ENCODE measurements around the gene VARS2.
"Not testable (repeated sequence)": the region's sequence is repeated elsewhere in the genome, so short reads cannot be mapped to it uniquely, and the experiment has no call there.

The VARS2 gene

DNA sequence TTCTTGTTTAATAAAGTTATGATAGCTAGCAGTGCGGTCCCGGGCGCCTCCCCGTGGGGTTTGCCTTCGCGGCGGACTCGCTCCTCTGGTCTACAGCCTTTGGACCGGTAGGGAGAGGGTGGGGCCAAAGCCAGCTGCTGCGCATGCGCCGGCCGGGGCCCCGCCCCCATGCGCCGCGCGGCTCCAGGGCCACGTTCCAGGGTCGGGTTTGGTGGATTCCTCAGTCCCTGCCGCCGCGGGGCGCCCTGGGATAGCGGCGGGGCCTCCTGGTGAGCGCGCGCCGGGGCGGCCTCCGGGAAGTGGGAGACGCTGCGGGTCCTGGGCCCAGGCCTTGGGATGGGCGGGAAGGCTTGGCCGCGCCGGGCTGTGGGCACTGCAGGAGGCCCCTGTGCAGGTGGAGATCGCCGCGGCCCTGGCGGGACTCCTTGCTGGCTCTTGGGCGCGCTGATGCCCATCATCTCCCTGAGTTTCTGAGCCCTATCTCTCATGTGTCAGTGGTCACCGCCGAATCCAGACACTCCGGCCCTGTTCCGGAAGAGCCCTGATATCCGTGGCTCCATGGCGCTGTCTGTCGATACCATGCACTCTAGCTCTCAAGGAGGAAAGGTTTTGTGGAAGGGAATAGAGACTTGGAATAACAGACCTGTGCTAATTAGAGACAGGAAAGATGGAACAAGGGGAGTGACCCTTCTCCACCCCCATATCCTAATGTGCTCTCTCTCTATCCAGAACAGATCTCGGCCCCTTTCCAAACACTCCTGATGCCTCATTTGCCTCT lies at the start of gene VARS2:
Gene VARS2, plus strand, starts transcription at position 163 of the 778 bp plus-strand sequence. Its CDS starts 599 bp downstream, at position 762.
- DNase-seq, result peak; percentile 37

DNA sequence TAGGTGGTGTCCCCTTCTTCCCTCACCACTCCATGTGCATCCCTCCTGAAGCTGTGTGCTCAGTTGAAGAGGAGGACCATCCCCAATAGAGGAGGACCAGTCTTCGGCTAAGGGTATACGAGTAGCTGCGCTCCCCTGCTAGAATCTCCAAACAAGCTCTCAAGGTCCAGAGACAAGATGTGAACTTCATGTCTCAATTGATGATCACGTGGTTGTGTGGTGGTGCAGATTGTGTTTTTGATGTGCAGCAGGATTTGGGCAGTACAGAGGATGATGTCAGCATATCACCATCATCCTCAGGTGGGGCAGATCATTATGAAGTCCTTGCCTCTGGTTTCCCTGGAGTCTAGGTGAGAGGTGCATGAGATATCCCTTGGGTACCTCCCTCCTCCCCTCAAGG lies 49.7 kb upstream of the VARS2 start:
- DNase-seq, result no peak

DNA sequence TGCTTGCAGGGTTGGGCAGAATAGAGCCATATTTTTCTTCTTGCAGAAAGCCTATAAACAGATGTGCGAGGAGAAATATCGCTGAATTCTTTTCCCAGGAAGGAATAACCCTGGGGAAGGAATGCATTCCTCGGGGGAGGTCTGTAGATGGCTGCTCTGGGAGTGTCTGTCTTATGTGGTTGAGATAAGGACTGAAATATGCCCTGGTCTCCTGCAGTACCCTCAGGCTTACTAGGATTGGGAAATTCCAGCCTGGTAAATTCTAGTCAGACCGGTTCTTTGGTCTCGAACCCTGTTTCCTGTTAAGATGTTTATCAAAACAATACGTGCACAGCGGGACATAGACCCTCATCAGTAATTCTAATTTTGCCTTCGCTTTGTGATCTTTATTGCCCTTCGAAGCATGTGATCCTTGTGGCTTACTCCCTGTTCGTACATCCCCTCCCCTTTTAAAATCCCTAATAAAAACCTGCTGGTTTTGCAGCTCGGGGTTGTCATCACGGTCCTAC lies 44.7 kb upstream of the VARS2 start:
- DNase-seq, result not testable (repeated sequence)

DNA sequence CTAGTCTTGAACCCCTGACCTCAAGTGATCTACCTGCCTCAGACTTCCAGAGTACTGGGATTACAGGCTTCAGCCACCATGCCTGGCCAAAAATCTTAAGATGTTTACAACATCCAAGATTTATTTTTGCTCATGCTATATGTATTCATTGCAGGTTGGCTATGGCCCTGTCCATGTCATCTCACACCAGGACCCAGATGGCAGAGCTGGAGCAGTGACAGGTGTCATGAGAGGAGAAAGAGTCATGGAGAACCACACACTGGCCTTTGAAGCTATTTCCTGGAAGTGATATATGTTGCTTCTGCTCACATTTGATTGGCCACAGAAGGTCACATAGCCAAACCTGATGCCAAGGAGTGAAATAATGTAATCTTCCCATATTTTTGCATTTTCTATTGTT lies 43.5 kb upstream of the VARS2 start:
- no peak for DNase-seq

DNA sequence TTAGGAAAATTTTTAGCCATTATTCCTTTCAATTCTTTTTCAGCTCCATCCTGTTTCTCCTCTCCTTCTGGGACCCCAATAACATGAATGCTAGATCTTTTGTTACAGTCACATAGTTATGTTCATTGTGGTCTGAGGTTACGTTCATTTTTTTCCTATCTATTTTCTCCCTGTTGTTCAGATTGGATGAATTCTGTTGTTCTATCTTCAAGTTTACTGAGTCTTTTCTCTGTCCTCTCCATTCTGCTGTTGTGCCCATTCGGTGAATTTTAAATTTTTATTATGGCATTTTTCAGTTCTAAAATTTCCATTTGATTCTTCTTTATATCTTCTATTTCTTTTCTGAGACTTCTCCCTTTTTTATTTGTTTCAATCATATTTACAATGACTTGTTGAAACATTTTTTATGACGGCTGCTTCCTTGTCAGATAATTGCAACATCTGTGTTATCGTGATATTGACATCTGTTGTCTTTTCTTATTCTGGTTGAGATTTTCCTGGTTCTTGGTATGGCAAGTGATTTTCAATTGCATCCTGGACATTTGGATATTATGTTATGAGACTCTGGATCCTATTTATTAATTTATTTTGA lies 42.4 kb upstream of the VARS2 start:
- no peak for DNase-seq

DNA sequence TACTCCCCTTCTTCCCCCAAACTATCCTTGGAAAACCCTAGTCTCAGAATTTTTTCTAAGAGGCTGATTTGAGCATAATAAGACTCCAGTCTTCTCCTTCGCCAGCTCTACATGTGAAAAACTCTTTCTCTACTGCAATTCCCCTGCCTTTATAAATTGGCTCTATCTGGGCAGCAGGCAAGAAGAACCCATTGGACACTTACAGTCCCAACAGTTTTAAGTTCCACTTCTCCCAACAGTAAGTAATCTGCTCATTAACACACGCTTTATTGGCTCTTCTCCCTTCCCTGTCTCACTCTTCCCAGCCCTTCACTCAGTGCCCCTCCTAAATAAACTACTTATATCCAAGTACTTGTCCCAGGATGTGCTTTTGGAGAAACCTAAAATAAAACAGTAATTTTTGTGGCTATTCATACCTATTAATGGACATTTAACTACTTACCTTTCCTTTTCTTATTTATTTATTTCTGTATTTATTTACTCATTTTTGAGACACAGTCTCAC lies 40.8 kb upstream of the VARS2 start:
- DNase-seq, result no peak

DNA sequence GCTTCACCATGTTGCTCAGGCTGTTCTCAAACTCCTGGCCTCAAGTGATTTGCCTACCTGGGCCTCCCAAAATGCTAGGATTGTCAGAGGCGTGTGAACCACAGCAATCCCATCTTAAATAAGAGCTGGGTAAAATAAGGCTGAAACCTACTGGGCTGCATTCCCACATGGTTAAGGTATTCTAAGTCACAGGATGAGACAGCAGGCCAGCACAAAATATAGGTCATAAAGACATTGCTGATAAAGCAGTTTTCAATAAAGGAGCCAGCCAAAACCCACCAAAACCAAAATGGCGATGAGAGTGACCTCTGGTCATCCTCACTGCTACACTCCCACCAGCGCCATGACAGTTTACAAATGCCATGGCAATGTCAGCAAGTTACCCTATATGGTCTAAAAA lies 40.2 kb upstream of the VARS2 start:
- DNase-seq, result not testable (repeated sequence)

DNA sequence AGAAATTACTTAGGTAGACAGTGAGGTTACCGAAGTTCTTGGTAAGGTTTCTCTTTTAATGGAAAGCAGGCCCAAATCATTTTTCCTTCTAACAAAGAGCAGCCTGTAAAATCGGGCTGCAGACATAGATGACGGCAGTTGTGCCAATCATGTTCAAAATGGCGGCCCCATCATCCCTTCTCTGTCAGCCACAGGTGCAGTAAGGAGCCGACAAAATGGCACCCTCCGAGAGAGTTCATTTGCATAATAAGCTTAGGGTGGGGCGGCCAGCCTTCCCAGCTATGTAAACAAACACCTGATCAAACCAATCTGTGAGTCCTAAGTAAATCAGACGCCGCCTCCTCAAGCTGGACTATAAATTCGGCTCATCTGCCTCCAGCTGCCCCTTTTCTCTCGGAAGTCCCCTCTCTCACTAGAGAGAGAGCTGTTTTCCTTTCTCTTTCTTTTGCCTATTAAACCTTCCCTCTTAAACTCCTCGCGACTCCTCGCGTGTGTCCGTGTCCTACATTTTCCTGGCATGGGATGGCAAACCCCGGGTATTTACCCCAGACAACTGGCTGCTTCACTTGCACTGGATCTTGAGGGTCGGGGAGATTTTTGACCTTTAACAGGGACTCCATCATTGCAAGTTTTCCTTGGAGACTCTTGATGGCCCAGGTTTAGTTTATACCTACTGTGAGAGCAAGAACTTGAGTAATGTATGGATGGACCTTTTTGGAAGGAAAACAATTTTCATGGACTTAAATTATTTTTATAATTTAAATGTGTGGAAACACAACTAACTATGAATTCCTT lies 38.6 kb upstream of the VARS2 start:
- DNase-seq, result no peak

DNA sequence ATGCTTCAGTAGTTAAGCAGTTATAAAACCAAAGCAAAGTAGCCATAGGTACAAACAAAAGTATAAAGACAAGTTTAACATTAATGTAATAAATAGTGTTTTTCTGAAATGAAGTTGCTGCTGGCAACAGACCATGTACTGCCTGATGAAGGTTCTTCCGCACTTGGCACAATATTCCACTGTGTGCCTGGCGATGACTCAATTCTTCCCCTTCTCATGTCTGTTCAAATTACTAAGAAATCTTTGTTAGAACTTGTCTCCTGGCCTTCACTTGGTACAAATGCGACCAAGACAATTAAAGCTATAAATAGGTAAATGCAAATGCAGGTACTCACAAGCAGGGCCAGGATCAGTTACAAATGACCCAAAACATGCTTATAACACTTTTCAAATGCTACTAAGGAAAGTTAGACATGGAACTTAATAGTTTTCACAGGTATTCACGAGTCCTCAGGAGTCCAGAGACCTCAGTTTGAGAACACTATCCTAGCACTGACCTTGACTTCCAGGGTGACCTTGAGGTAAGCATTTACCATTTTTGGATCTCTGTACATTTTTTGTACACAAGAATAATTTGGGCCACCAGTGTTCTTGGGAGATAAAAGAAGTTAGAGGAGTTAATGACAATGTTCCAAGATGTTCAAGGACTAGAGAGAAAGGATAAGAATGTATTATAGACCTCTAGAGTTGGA lies 37.9 kb upstream of the VARS2 start:
- no peak for DNase-seq

DNA sequence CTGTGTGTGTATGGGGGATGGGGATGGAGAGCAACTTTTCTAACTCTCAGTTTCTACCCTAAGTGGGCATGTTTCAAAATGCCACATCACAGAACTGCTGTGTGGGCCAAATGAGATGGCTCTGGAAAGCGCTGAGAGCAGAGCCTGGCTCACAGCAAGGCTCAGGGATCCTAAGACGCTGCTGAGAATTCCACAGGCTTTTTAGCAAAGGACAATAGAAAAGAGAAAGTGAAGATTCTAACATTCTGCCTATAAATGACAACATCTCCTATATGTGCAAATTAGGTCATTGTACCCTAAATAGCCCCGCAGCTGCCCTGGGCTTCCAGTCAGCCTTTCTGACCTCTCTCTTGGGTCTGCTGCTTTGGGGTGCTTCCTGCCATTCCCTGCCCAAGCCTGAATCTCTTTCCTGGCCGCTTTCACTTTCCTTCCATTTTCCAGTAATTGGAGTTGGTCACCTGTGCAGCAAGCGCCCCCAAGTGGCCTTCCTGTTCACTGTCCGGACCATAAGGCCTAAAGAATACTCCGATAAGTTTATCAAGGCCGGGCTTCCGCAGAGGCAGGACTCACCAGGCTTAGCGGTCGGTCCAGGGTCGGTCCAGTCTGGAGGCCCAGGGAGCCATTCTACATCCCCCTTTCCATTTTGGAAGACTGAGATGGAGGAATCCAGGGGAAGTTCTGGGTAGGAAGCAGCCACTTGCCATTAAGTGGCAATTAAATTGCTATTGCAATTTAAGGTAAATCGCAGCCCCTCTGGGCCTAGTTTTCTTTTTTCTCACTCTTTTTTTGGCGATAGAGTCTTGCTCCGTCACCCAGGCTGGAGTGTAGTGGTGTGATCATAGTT lies 36.4 kb upstream of the VARS2 start:
- DNase-seq, result peak; percentile 21

DNA sequence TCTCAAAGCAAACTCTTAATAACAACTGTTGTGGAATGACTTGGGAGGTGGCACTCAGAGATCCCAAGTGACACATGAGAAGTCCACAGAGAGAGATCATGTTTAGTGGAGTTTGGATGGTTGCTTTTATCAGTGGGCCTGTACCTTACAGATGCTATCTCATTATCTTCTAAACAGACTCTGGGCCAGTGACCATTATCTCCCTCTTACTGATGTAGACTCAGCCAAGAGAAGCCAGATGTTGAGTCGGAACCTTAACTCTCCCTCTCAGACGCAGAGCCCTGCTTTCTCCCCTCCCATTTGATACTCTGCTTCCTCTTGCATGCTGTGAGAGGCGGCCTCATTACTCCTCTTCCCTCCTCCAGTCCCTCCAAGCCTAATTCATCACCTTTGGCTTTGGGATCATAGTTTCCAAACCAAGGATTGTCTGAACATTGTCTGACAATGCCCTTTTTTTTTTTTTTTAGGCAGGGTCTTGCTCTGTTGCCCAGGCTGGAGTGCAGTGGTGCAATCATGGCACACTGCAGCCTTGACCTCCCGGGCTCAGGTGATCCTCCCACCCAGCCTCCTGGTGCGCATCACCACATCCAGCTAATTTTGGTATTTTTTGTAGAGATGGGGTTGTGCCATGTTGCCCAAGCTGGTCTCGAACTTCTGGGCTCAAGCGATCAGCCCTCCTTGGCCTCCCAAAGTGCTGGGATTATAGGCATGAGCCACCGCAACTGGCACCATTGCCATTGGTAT lies 34.2 kb upstream of the VARS2 start:
- DNase-seq, result no peak

DNA sequence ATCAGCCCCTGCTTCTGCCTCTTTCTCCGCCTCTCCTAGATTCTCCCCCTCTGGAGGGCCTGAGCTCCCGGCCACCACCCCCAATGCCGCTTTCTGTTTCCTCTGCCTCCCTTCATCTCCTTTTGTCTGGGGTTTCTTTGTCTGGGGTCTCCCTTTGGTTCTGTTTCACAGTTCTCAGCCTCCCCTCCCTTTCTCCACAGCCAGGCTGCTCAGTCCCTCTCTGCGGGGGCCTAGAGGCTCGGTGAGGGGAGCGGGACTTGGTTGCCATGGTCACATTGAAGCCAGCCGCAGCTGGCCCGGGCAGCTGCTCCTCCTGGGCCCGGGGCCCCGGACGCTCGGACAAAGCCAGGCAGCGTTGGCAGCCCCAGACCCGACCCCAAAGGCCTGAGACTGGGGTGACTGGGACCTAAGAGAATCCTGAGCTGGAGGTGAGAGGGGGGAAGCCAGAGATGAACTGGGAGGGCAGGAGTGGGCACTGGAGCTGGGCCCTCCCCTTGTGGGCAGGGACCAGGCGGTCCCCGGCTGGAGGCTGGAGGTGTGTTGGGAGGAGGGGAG lies 33.3 kb upstream of the VARS2 start:
- DNase-seq, result no peak

DNA sequence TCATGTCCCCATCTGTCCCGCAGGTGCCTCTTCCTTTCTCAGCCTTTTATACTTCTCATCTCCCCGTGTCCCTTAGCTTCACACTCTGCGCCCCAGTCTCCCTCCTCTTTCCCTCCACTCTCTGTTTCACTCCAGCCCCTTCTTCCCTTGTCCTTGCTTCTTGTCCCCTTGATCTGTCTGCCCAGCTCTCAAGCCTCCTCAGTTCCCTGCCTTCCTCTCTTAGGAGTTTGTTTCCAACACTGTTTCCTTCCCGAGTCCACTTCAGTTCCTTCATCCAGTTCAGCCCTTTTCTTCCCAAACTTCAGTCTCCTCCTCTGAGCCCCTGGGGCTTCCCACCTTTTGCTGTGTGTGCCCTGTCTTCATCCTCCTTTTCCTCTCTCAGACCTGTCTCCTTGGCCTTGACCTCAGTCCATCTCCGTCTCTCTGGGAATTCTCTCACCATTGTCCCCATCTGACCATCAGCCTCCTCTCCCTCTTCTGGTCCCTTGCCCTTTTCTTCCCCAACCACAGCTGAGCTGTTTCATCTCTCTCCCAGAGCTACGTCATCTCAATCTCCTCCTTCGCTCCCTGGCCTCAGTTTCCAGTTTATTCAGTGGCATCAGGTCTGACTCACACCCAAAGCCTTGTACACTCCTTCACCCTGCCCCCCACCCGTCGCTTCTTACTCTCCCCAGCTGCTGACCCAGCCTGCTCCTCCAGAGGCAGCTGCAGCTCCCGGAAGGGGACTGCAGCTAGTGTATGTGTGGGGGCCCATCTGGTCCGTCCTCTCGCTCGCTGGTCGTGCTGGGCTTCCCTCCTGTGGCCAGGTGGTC lies 32.4 kb upstream of the VARS2 start:
- no peak for DNase-seq

DNA sequence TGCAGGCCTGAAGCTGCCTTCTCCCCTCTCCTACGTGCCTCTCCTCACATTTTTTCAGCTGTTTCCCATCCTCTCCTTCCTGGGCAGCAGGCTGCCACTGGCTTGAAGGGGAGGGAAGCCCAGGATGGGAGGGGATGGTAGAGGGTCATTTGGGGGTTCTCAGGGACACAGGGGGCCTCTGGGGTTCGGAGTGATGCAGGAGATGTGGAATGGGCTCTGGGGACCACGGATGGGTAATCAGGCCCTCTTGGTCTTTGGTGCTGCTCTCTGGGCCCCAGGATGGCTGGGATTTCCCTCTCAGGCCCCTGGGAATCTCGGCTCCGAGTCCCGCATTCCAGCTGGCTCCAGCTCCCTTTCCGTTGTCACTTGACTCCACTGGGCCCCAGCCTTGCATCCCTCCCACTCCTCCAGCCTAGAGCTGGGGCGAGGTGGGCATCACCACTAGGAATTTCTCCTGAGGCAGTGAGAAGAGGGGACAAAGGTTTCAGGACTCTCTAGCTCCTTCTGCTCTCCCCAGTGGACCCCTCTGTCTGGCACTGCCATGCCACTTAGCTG lies 31.8 kb upstream of the VARS2 start:
- no peak for DNase-seq

DNA sequence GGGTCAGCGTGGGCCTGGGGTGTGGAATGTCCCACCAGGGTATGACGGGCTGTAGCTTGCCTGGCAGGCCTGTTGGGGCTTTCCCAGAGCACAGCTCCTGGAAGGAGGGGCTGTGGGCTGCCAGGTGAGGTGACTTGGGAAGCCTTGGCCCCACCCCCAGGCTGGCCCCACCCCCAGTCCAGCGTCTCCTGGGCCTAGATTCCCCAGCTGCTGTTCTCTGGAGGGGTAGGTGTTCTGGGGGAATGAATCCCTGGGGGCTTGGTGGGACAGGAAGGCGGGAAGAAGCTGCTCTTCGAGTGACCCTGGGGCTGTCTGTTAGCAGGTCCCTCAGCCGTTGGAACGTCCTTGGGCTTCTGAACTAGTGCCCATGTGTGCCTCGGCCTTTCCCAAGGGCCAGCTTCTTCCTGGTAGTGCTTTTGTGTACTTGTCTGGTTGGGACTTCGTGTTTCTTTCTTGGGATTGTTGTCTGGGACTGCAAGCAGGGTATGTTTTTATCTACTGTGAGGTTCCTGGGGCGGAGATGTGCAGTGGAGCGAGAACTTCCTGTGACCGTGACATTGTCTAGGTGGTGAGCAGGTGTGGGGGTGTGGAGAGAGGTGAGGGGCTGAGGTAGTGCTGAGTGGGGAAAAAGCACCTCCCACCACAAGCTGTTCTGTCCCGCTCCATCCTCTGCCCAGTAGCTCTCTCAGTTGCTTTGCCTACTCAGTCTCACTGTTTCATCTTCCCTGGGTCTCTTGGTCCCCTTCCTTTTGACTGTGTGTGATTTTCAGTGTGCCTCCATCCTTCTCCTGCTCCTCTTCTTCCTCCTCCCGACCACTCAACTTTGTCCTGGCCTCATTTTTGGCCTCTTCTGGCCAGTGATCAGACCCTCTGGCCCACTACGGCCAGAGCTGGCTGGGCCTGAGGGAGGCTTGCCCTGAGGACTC lies 31.0 kb upstream of the VARS2 start:
- no peak for DNase-seq

DNA sequence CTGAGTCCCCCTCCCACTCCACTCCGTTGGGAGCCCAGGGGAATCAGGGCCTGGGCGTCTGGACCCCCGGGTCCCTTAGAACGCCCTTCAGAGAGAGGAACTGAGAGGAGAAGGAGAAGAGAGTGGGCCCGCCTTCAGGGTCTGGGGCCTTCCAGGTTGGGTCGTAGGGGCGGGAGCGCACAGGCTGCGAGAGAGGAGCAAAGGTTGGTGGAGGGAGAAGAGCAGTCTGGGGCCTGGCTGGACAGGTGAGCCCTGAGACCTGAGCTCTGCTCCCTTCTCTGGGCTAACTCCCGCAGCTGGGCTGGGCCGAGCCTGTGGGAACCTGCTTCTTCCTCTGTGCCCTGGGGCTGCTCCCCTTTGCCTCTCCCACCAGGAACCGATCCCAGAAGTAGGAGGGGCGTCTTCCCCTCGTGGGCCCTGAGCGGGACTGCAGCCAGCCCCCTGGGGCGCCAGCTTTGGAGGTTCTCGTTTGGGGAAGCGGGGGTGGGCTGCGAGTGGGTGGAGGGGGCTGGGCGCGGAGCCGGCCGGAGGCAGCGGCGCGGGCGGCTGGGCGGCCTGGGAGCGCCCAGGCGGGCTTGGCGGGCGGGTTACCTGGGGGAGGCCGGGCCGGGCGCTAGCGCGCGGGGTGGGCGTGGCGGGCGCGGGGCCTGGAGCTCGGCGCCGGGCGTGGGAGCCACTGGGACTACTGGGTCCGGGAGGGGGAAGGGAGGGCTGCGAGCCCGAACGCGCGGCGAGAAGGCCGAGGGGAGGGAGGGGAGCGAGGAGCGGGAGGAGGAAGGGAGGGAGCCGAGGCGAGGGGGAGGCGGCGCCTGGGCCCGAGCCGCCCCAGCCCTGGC lies 30.1 kb upstream of the VARS2 start, which contains the start of gene DDR1:
Gene DDR1, plus strand, starts transcription at position 835 of the 836 bp plus-strand sequence. CDS start 4,211 bp downstream, outside the sequence.
- DNase-seq, result no peak

All from NCI-H2107 (cell line).